Osteoblast (primary cell): Measurements from ENCODE around the gene JPT1. TPM values are rescaled to one million over a fixed set of nuclear protein-coding genes. Genes with fewer than 3 reads are reported as not detected.

Experiments used
- DNase-seq: peaks from one replicate; pipeline ENCODE4 v3.0.0; 2011; ENCODE audit warnings: low spot score, mixed read lengths; ENCODE audit not compliant: insufficient read length; ENCODE audit errors: missing footprints
- H2AFZ ChIP-seq: 2 replicates; pipeline ENCODE4 v1.6.0; 2011; ENCODE audit warnings: mild to moderate bottlenecking, low read length
- H3K27ac ChIP-seq: 2 replicates; pipeline ENCODE4 v1.5.1; 2011; ENCODE audit warnings: mild to moderate bottlenecking, low read depth, low read length, moderate library complexity
- H3K27me3 ChIP-seq: 2 replicates; pipeline ENCODE4 v1.6.0; 2012; ENCODE audit warnings: mild to moderate bottlenecking, control low read depth, inconsistent platforms, low read length, moderate library complexity; ENCODE audit not compliant: insufficient read depth
- H3K36me3 ChIP-seq: 2 replicates; pipeline ENCODE4 v1.5.1; 2011; ENCODE audit warnings: mild to moderate bottlenecking, low read length, control low read depth, moderate library complexity; ENCODE audit not compliant: insufficient read depth
- H3K4me1 ChIP-seq: 2 replicates; pipeline ENCODE4 v1.5.1; 2011; ENCODE audit warnings: mild to moderate bottlenecking, low read length, control low read depth, moderate library complexity; ENCODE audit not compliant: insufficient read depth
- H3K4me2 ChIP-seq: 2 replicates; pipeline ENCODE4 v1.6.0; 2011; ENCODE audit warnings: mild to moderate bottlenecking, low read length; ENCODE audit not compliant: insufficient read depth
- H3K4me3 ChIP-seq: fragments of 200-600 bp; sonication (generic); 3 replicates; pipeline ENCODE4 v1.5.1; 2012; ENCODE audit warnings: mild to moderate bottlenecking, low read length, inconsistent platforms; ENCODE audit not compliant: insufficient read depth
- H3K79me2 ChIP-seq: 2 replicates; pipeline ENCODE4 v1.6.0; 2012; ENCODE audit warnings: mild to moderate bottlenecking, low read length, control low read depth, inconsistent platforms; ENCODE audit not compliant: insufficient read depth
- H3K9me3 ChIP-seq: 2 replicates; pipeline ENCODE4 v1.5.1; 2011; ENCODE audit warnings: low read depth, low read length, control low read depth
- H4K20me1 ChIP-seq: 2 replicates; pipeline ENCODE4 v1.6.0; 2012; ENCODE audit warnings: mild to moderate bottlenecking, low read length, control low read depth; ENCODE audit not compliant: insufficient read depth
- total RNA-seq: library from RNA; depleted of rRNA; stranded (reverse); fragments of >200 nt; gene quantifications from 2 replicates; pipeline ENCODE4 v1.2.3, GENCODE V29; 2012
- TF ChIP-seq, protein P1 (sequence below): IDR thresholded peaks from 2 replicates; pipeline ENCODE4 v1.5.1; 2011; ENCODE audit warnings: mild to moderate bottlenecking, low read depth, low read length, moderate library complexity; ENCODE audit errors: extremely low read depth

JPT1 gene
- total RNA-seq, 1 donor: 60.8 TPM

DNA sequence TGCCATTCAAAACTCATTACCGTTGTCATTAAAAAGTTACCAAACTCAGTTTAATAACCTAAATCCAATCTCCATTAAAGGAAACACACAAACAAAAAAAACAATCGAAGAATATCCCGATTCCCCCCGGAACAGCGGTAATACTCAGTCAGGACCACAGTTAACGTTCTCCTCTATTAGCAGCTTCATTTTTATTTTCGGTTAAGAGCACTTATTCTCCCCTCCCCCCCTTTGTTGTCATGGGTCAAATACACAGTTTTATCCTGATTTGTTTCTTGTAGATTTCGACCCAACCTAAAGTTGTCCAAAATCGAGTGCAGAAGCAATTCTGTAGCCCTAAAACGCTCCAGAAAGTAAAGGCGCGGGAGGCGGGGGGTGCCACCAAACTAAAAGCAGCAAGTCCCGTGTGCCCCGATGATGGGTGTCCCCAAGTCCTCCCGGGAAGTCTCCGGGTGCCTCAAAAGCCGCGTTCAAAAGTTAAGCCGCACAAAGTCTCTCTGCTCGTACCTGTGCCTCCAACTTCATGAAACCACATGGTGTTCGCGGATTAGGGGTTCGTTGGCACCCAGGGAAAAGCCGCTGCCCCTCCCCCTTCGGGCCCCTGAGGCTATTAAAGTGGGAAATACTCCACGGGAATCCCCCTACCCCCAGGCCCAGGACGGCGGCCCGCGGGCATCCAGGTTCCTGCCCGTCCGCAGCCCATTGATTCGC is 27.5 kb upstream of the JPT1 start:
- peak overlapping the region; percentile 92 for H3K27ac ChIP-seq
- H3K27me3 ChIP-seq: no peaks in the 10 kb centered on the region
- peaks cover 36% of the 10 kb centered on the region for H4K20me1 ChIP-seq
- TF ChIP-seq, protein P1, sequence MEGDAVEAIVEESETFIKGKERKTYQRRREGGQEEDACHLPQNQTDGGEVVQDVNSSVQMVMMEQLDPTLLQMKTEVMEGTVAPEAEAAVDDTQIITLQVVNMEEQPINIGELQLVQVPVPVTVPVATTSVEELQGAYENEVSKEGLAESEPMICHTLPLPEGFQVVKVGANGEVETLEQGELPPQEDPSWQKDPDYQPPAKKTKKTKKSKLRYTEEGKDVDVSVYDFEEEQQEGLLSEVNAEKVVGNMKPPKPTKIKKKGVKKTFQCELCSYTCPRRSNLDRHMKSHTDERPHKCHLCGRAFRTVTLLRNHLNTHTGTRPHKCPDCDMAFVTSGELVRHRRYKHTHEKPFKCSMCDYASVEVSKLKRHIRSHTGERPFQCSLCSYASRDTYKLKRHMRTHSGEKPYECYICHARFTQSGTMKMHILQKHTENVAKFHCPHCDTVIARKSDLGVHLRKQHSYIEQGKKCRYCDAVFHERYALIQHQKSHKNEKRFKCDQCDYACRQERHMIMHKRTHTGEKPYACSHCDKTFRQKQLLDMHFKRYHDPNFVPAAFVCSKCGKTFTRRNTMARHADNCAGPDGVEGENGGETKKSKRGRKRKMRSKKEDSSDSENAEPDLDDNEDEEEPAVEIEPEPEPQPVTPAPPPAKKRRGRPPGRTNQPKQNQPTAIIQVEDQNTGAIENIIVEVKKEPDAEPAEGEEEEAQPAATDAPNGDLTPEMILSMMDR: no peak
- peaks cover 32% of the 10 kb centered on the region for H3K36me3 ChIP-seq
- H2AFZ ChIP-seq: peak overlapping the region; percentile 31
- peaks cover 55% of the 10 kb centered on the region for H3K79me2 ChIP-seq
- peak overlapping the region; percentile 83 for H3K4me3 ChIP-seq
- H3K4me2 ChIP-seq: peak overlapping the region; percentile 96
- DNase-seq: peak; percentile 84
- peaks cover 6% of the 10 kb centered on the region for H3K4me1 ChIP-seq
- H3K9me3 ChIP-seq: no peaks in the 10 kb centered on the region

DNA sequence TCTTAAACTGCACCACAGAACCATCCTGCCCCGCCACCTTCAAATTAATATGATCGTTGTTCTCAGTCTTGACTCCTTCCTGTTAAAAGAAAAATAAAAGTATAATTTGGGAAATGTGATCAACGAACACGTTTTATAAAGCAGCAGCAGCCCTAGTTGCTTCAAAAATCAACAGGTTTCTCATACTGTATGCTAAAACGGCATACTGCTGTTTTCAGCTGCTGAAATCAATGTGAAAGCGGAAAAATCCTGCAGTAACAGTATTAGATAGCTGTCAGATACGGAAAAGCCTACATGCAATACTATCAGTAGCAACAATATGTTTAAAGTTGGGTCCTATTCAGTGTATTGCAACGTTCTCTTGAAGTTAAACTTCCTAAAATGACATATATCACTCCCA is 26.8 kb upstream of the JPT1 start:
- H3K9me3 ChIP-seq: no peaks in the 10 kb centered on the region
- H3K4me2 ChIP-seq: peak overlapping the region; percentile 96
- H3K79me2 ChIP-seq: peaks cover 61% of the 10 kb centered on the region
- peaks cover 42% of the 10 kb centered on the region for H4K20me1 ChIP-seq
- H3K27ac ChIP-seq: peak overlapping the region; percentile 92
- TF ChIP-seq, protein P1: no peak
- DNase-seq: no peak
- H3K36me3 ChIP-seq: peaks cover 38% of the 10 kb centered on the region
- no peak overlapping the region for H2AFZ ChIP-seq
- H3K4me3 ChIP-seq: peak overlapping the region; percentile 83
- H3K27me3 ChIP-seq: no peaks in the 10 kb centered on the region
- peaks cover 6% of the 10 kb centered on the region for H3K4me1 ChIP-seq

DNA sequence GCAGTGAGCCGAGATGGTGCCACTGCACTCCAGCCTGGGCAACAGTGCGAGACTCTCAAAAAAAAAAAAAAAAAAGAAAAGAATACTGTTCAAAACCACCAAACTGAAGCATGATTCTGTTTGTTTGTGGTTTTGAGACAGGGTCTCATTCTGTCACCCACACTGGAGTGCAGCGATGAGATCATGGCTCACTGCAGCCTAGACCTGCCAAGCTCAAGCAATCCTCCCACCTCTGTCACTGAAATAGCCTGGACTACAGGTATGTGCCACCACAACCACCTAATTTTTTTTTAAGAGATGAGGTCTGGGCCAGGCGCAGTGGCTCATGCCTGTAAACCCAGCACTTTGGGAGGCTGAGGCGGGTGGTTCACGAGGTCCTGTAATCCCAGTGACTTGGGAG is 24.1 kb upstream of the JPT1 start:
- no peak overlapping the region for H2AFZ ChIP-seq
- TF ChIP-seq, protein P1: no peak
- peaks cover 64% of the 10 kb centered on the region for H3K36me3 ChIP-seq
- no peaks in the 10 kb centered on the region for H3K27me3 ChIP-seq
- no peak for DNase-seq
- H3K9me3 ChIP-seq: no peaks in the 10 kb centered on the region
- H3K4me3 ChIP-seq: no peak overlapping the region
- H3K4me1 ChIP-seq: peaks cover 6% of the 10 kb centered on the region
- no peak overlapping the region for H3K4me2 ChIP-seq
- peaks cover 49% of the 10 kb centered on the region for H4K20me1 ChIP-seq
- H3K27ac ChIP-seq: no peak overlapping the region
- H3K79me2 ChIP-seq: peaks cover 87% of the 10 kb centered on the region

DNA sequence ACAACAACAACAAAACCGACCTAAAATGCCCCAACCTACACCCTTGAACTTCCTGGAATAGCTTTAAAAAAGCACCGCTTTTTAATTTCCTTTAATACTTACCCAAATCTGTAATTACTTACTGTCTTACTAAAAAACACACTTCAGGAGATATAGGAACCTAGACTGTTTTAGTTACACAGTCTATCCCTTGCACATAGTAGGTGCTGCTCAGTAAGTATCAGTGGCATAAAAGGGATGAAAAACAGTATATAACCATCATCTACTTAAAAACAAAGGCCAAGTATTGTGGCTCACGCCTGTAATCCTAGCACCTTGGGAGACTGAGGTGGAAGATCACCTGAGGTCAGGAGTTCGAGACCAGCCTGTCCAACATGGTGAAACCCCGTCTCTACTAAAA is 22.3 kb upstream of the JPT1 start:
- H3K9me3 ChIP-seq: no peaks in the 10 kb centered on the region
- H4K20me1 ChIP-seq: peaks cover 49% of the 10 kb centered on the region
- no peak for DNase-seq
- H3K27ac ChIP-seq: no peak overlapping the region
- TF ChIP-seq, protein P1: no peak
- no peak overlapping the region for H3K4me2 ChIP-seq
- peaks cover 91% of the 10 kb centered on the region for H3K79me2 ChIP-seq
- H2AFZ ChIP-seq: no peak overlapping the region
- peaks cover 77% of the 10 kb centered on the region for H3K36me3 ChIP-seq
- no peaks in the 10 kb centered on the region for H3K27me3 ChIP-seq
- no peak overlapping the region for H3K4me3 ChIP-seq
- H3K4me1 ChIP-seq: peaks cover 3% of the 10 kb centered on the region
